Gastroesophageal sphincter (tissue), 4 donors: ENCODE data around the gene PTPRG. TPM values are rescaled to one million over a fixed set of nuclear protein-coding genes. Genes with fewer than 3 reads are reported as not detected.

Experiments used
- ATAC-seq: fragments of 150-250 bp; one replicate; pipeline ENCODE4 v1.9.1; 2016; ENCODE audit warnings: mild to moderate bottlenecking, moderate library complexity
- H3K27ac ChIP-seq, 4 donors: fragments of 200-600 bp; sonication (generic) in 3 of 4; 1 replicate in 3 of 4; 2 replicates in 1 of 4; pipeline ENCODE4 v1.5.1; 2016 to 2019
- H3K27me3 ChIP-seq: fragments of 200-600 bp; sonication (generic); one replicate; pipeline ENCODE4 v1.5.1; 2019
- H3K36me3 ChIP-seq, 2 donors: fragments of 200-600 bp; sonication (generic); one replicate each; pipeline ENCODE4 v1.5.1; 2019; ENCODE audit warnings: control low read depth in 1 of 2
- H3K4me1 ChIP-seq, 3 donors: fragments of 200-600 bp; sonication (generic); 1 replicate in 2 of 3; 2 replicates in 1 of 3; pipeline ENCODE4 v1.5.1; 2016 to 2019; ENCODE audit warnings: control low read depth in 2 of 3
- H3K4me3 ChIP-seq, 2 donors: fragments of 200-600 bp; sonication (generic); one replicate each; pipeline ENCODE4 v1.5.1; 2019; ENCODE audit warnings: mild to moderate bottlenecking in 1 of 2, moderate library complexity in 1 of 2
- H3K9me3 ChIP-seq, 3 donors: fragments of 200-600 bp; sonication (generic); one replicate each; pipeline ENCODE4 v1.5.1; 2017 to 2019; ENCODE audit warnings: control low read depth in 2 of 3
- EP300 ChIP-seq: sonication (generic); formaldehyde crosslinking; IDR thresholded peaks from one replicate; pipeline ENCODE4 v1.6.1; 2017; ENCODE audit warnings: antibody characterized with exemption, mild to moderate bottlenecking
- POLR2A ChIP-seq, 2 donors: fragments of 450-650 bp; IDR thresholded peaks; one replicate each; pipeline ENCODE4 v1.6.1; 2017; ENCODE audit warnings: antibody characterized with exemption in 2 of 2, mild to moderate bottlenecking in 2 of 2, moderate library complexity in 1 of 2
- POLR2AphosphoS5 ChIP-seq: sonication (generic); formaldehyde crosslinking; IDR thresholded peaks from one replicate; pipeline ENCODE4 v1.6.1; 2017; ENCODE audit warnings: antibody characterized with exemption
- WGBS, 2 donors: methylation state at CpG; one replicate each; pipeline ENCODE4 v1.1.5; 2018; ENCODE audit warnings: low coverage in 1 of 2; 5-methylcytosine and 5-hydroxymethylcytosine counted together
- total RNA-seq, 4 donors: library from RNA; depleted of rRNA; stranded (reverse); fragments of >200 nt; gene quantifications; one replicate each; pipeline ENCODE4 v1.1.0, GENCODE V29; 2016
- TF ChIP-seq, protein P1 (sequence below), 4 experiments: fragments of 200-600 bp in 2 of 4; fragments of 450-650 bp in 2 of 4; sonication (generic) in 1 of 4; IDR thresholded peaks; one replicate each; pipeline ENCODE4 v1.5.1; 2017 to 2019; ENCODE audit warnings: antibody characterized with exemption in 4 of 4, mild to moderate bottlenecking in 2 of 4, moderate library complexity in 2 of 4

Gene PTPRG
- total RNA-seq, 4 donors from 2014 or later: 48.7 to 81.9 (median 52.8) TPM

GRCh38 chr3:62246985-62247384, 685.6 kb downstream of the PTPRG start:
- H3K9me3 ChIP-seq: no peaks in the 10 kb centered on the region
- H3K27me3 ChIP-seq: no peaks in the 10 kb centered on the region
- peaks cover 0 to 35% (median 3%) of the 10 kb centered on the region in 3 donors for H3K4me1 ChIP-seq
- WGBS, 2 donors: 90 to 100% methylated on average over 1 of the region's 1 CpG
- no peak overlapping the region for H3K4me3 ChIP-seq
- no peak for ATAC-seq
- TF ChIP-seq POLR2AphosphoS5: no peak
- TF ChIP-seq EP300: no peak
- TF ChIP-seq POLR2A (IDR thresholded peaks at IDR 0.05): no peak
- TF ChIP-seq, protein P1, sequence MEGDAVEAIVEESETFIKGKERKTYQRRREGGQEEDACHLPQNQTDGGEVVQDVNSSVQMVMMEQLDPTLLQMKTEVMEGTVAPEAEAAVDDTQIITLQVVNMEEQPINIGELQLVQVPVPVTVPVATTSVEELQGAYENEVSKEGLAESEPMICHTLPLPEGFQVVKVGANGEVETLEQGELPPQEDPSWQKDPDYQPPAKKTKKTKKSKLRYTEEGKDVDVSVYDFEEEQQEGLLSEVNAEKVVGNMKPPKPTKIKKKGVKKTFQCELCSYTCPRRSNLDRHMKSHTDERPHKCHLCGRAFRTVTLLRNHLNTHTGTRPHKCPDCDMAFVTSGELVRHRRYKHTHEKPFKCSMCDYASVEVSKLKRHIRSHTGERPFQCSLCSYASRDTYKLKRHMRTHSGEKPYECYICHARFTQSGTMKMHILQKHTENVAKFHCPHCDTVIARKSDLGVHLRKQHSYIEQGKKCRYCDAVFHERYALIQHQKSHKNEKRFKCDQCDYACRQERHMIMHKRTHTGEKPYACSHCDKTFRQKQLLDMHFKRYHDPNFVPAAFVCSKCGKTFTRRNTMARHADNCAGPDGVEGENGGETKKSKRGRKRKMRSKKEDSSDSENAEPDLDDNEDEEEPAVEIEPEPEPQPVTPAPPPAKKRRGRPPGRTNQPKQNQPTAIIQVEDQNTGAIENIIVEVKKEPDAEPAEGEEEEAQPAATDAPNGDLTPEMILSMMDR (IDR thresholded peaks at IDR 0.05): no peak
- no peak overlapping the region for H3K27ac ChIP-seq
- peaks cover 0 to 5% of the 10 kb centered on the region in 2 donors for H3K36me3 ChIP-seq

DNA sequence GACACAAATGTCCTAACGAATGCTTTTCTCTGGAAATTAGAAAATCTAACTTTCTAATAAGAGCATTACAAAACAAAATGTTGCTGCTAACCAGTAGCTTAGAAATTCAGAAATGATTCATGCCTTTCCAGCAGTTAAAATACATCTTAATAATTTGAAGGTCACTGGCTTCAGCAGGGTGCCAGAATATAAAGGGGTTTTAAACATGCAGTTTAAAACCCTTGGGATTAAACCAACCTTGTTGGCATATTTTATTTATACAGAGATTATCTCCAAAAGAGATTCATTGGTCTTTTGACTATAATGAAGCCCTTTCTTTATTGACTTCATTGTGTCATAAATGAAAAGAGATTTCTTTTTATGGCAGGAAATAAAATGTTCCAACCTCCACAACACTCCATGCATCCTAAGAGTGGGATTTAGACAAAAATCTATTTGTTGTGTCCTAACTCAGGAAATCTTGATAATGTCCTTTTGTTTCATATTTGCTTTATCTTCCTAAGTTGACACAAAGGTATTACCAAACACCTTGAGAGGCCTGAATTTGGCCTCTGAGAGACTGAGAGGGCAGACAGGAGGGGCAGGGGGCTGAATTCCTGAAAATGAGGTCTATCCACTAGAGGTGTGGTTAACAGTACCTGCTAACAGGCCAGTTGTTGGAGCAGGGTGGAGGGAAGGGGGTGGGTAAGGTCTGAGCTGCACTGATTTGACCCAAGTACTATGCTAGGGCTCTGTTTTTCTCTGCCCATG, 687.5 kb downstream of the PTPRG start:
- Histone ChIP-seq H3K4me3 (no peak overlapping the region), H3K9me3 (no peaks in the 10 kb centered on the region), H3K36me3 (peaks cover 0 to 5% of the 10 kb centered on the region in 2 donors), H3K27ac (no peak overlapping the region), H3K4me1 (peaks cover 0 to 42% (median 3%) of the 10 kb centered on the region in 3 donors), H3K27me3 (no peaks in the 10 kb centered on the region)
- 88 to 92% methylated on average over 1 of the region's 1 CpG for WGBS, 2 donors
- ATAC-seq: no peak
- TF ChIP-seq POLR2A (IDR thresholded peaks at IDR 0.05) (no peak), POLR2AphosphoS5 (no peak), EP300 (no peak)
- TF ChIP-seq, protein P1 (IDR thresholded peaks at IDR 0.05): no peak

DNA sequence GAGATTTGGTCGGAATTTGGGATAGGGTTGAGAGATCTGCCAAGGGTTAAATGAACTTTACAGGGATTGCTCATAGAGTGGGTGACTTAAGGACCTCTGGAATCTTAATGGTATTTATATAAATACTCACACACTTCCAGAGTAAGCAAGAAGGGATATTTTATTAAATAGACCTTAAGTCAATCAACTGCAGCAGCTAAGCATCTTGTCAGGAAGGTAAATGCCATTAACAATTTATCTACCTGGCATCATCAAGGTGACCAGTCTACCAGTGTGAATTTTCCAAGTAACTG, 688.1 kb downstream of the PTPRG start:
- Histone ChIP-seq H3K27me3 (no peaks in the 10 kb centered on the region), H3K4me1 (peaks cover 0 to 42% (median 3%) of the 10 kb centered on the region in 3 donors), H3K27ac (no peak overlapping the region), H3K36me3 (peaks cover 0 to 1% of the 10 kb centered on the region in 2 donors), H3K4me3 (no peak overlapping the region), H3K9me3 (no peaks in the 10 kb centered on the region)
- TF ChIP-seq POLR2AphosphoS5: no peak
- TF ChIP-seq, protein P1 (IDR thresholded peaks at IDR 0.05): no peak
- TF ChIP-seq POLR2A (IDR thresholded peaks at IDR 0.05): no peak
- ATAC-seq: no peak
- WGBS, 2 donors: 71% methylated on average over 1 of the region's 1 CpG; no CpG with 5 or more reads in 1 of the 2 donors

DNA sequence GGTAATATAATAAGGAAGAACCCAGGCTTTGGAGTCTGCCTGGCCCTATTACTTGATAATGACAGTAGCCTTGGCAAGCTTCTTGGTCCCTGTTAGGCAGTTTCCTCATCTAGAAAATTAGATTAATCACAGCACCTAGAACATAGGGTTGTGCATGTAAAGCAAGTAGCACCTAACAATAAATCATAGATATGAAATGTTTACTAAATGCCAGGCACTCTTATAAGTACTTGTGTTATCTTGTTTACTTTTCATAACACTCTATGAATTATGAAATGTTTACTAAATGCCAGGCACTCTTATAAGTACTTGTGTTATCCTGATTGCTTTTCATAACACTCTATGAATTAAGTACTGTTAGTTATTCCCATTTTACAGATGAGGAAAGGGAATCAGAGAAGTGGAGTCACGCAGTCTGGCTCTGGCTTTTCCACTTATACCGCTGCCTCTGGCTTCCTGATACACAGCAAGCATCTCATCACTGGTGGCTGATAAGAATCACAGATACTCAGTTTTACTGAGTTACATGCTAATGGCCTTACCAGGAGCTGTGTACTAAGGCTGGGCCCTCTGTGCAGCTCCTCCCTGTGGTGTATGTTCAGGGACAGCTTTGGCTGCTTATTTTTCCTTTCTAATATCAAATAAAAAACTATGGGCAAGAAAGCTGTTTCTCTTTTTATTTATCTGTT, 688.6 kb downstream of the PTPRG start:
- Histone ChIP-seq H3K4me3 (no peak overlapping the region), H3K4me1 (peaks cover 0 to 41% (median 3%) of the 10 kb centered on the region in 3 donors), H3K27ac (no peak overlapping the region), H3K27me3 (no peaks in the 10 kb centered on the region), H3K9me3 (no peaks in the 10 kb centered on the region), H3K36me3 (no peaks in the 10 kb centered on the region)
- no peak for TF ChIP-seq POLR2A (IDR thresholded peaks at IDR 0.05)
- ATAC-seq: no peak
- WGBS, 2 donors: 81 to 100% methylated on average over 2 of the region's 2 CpGs

DNA sequence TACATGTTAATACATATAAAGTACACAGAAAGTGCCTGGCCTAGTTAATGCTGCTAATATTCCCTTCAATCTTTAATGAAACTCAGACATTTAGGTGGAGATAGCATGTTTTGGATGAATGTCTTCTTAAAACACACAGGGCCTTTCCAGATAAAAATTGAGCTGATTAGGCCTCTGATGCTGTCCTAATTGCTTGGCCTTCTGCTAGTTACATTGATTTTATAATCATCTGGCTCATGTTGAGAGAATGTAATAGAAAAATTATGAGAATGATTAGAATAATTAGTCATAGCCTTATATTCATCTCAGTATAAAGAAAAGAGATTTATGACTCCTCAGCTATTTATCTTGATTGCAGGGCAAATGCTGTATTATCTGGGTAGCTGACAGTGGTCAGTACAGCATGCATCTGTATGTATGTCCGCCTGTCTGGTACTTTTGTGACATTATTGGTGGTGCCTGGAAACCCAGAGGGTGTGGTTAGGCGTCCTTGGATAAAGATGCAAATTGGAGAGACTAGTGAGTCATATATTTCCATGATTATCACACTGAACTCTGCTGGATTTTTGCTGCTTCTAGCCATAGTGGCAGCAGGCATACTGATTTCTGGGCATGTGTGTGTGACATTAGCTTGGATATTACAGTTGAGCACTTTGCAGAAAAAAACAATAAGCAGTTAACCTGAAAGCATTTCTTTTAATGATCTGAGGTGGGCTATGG, 691.2 kb downstream of the PTPRG start:
- no peaks in the 10 kb centered on the region for H3K27me3 ChIP-seq
- no peak overlapping the region for H3K4me3 ChIP-seq
- TF ChIP-seq POLR2A (IDR thresholded peaks at IDR 0.05): no peak
- no peak for TF ChIP-seq POLR2AphosphoS5
- TF ChIP-seq, protein P1 (IDR thresholded peaks at IDR 0.05): no peak
- no peak for TF ChIP-seq EP300
- no peaks in the 10 kb centered on the region for H3K9me3 ChIP-seq
- H3K27ac ChIP-seq: no peak overlapping the region
- peaks cover 0 to 18% (median 0%) of the 10 kb centered on the region in 3 donors for H3K4me1 ChIP-seq
- no peak for ATAC-seq
- peaks cover 0 to 5% of the 10 kb centered on the region in 2 donors for H3K36me3 ChIP-seq
- WGBS, 2 donors: 69 to 75% methylated on average over 2 of the region's 2 CpGs
